ENCODE results near the gene THOC6.

DNA sequence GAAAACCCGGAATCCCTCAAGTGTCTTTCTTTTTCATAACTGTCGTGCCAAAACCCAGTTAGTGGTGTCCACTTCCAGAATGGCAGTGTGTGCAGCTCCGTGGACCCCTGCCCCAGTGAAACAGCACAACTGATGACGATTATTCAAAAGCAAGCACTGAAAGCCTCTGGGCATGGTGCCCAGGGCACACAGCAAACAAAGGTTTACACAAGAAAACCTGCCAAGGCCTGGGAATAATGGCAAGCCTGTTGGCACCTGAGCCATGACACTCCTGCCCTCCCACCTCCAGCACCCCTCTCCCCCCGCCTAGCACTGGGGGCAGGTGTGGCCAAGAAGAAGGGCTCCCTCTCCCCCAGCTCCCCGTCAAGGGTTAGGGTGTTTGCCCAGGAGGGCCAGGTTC, 46.4 kb upstream of the THOC6 start:
- TF ChIP-seq EZH2 (optimal IDR thresholded peaks at IDR 0.05; ENCODE audit: low read depth, low read length): no peak
- TF ChIP-seq, protein P1, sequence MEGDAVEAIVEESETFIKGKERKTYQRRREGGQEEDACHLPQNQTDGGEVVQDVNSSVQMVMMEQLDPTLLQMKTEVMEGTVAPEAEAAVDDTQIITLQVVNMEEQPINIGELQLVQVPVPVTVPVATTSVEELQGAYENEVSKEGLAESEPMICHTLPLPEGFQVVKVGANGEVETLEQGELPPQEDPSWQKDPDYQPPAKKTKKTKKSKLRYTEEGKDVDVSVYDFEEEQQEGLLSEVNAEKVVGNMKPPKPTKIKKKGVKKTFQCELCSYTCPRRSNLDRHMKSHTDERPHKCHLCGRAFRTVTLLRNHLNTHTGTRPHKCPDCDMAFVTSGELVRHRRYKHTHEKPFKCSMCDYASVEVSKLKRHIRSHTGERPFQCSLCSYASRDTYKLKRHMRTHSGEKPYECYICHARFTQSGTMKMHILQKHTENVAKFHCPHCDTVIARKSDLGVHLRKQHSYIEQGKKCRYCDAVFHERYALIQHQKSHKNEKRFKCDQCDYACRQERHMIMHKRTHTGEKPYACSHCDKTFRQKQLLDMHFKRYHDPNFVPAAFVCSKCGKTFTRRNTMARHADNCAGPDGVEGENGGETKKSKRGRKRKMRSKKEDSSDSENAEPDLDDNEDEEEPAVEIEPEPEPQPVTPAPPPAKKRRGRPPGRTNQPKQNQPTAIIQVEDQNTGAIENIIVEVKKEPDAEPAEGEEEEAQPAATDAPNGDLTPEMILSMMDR (IDR thresholded peaks at IDR 0.05; ENCODE audit: low read length): no peak
- no peak for TF ChIP-seq EZH2phosphoT487 (IDR thresholded peaks at IDR 0.05; ENCODE audit: low read length)
